Adipose tissue (tissue), 3 donors: Measurements from ENCODE around the gene LRRN2. TPM values are rescaled to one million over a fixed set of nuclear protein-coding genes. Genes with fewer than 3 reads are reported as not detected.
"Not testable (repeated sequence)": the region's sequence is repeated elsewhere in the genome, so short reads cannot be mapped to it uniquely, and the experiment has no call there.

Experiments
- H3K27ac ChIP-seq: one replicate; pipeline ENCODE4 v1.5.1; 2013; ENCODE audit warnings: low read depth, low read length
- WGBS, 3 donors: extraction: QIAGEN DNeasy Blood & Tissue Kit; methylation state at CpG; one replicate each; pipeline ENCODE4 v1.1.7; 2013; 5-methylcytosine and 5-hydroxymethylcytosine counted together
- polyA plus RNA-seq, 3 donors: library from polyadenylated mRNA; stranded (reverse); fragments of 200-250 nt; gene quantifications; one replicate each; pipeline ENCODE4 v1.2.3, GENCODE V29; 2013
- donor health status: healthy with polysubstance abuse.
- donor health status: Bipolar disorder and iron deficiency.
- donor health status: healthy.

Gene LRRN2
- polyA plus RNA-seq, 3 donors = 0.38 to 5.1 (median 3.1) TPM

DNA sequence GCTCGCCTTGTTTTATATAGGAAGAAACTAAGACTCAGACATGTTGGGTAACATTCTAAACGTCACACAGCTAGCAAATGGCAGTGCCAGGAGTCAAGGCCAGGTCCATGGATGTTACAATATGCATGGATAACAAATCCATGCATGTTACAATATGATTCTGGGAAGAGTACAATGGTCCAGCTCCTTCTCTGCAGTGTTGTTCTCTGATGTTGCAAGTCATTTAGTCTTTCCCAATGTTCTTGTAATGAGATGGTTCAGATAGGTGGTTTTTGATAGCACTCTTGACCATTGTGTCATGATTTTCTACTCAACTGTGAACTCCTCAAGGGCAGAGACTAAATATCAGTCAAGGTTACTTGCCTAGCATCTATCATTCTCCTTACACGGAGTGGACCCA is 15.7 kb upstream of the LRRN2 start:
- WGBS, 3 donors = 76 to 89% (median 87%) methylated on average over 3 of the region's 3 CpGs
- no peak overlapping the region for H3K27ac ChIP-seq

DNA sequence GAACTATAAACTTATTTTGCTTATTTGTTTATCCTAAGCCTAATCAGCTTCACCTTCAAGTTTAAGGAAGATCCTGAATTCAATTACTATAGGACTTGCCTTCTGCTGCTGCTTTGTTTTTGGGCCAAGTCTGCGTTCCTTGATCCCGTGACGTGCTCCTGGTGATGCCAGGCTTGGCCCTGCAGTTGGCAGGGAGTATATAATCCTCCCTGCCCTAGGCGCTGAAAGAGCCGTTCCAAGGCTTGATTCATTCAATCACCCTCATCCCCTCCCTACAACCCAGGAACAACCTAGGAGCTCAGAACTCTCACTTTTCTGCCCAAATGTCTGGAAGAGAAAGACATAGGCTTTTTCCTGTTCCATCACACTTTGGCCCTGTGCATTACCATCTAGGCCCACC is 12.4 kb upstream of the LRRN2 start:
- WGBS, 3 donors = 75 to 88% (median 76%) methylated on average over 5 of the region's 5 CpGs

DNA sequence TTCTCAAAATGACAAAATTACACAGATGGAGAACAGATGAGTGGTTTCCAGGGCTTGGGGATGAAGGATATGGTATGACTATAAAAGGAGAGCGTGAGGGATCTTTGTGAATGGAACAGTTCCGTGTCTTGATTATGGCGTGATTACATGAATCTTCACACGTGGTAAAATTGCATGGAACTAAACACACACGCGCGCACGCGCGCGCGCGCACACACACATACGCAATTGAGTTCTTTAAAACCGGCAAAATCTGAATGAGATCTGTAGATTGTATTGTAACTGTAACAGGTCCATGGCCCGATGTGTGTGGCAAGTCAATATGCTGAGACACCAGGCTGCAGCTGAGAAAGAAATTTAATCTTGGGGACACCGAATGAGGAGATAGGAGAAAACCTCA is 11.1 kb upstream of the LRRN2 start:
- WGBS, 3 donors = 87 to 91% (median 90%) methylated on average over 17 of the region's 17 CpGs
- no peak overlapping the region for H3K27ac ChIP-seq

More for the DNA sequence above, 12.4 kb upstream of the LRRN2 start:
- H3K27ac ChIP-seq = no peak overlapping the region

GRCh38 chr1:204695692-204696091 is 10.2 kb upstream of the LRRN2 start:
- WGBS, 3 donors = 74 to 87% (median 77%) methylated on average over 5 of the region's 5 CpGs

GRCh38 chr1:204694145-204694544 is 8.6 kb upstream of the LRRN2 start:
- 67 to 79% (median 70%) methylated on average over 7 of the region's 7 CpGs for WGBS, 3 donors
- no peak overlapping the region for H3K27ac ChIP-seq

More at GRCh38 chr1:204695692-204696091, 10.2 kb upstream of the LRRN2 start:
- no peak overlapping the region for H3K27ac ChIP-seq

- 62 to 70% (median 68%) methylated on average over 7 of the region's 7 CpGs for WGBS, 3 donors
- H3K27ac ChIP-seq = no peak overlapping the region
These were observed 7.4 kb upstream of the LRRN2 start for GRCh38 chr1:204692841-204693356.

GRCh38 chr1:204692325-204692840 is 6.8 kb upstream of the LRRN2 start:
- 63 to 83% (median 77%) methylated on average over 1 of the region's 1 CpG for WGBS, 3 donors

GRCh38 chr1:204691328-204691730 is 5.8 kb upstream of the LRRN2 start:
- 69 to 73% (median 72%) methylated on average over 6 of the region's 6 CpGs for WGBS, 3 donors
- not testable (repeated sequence) for H3K27ac ChIP-seq

More at GRCh38 chr1:204692325-204692840, 6.8 kb upstream of the LRRN2 start:
- no peak overlapping the region for H3K27ac ChIP-seq

GRCh38 chr1:204688776-204689175 is 3.2 kb upstream of the LRRN2 start:
- no peak overlapping the region for H3K27ac ChIP-seq
- 83 to 89% (median 88%) methylated on average over 2 of the region's 2 CpGs for WGBS, 3 donors

GRCh38 chr1:204688007-204688406 is 2.5 kb upstream of the LRRN2 start:
- WGBS, 3 donors = 84 to 92% (median 91%) methylated on average over 2 of the region's 2 CpGs
- H3K27ac ChIP-seq = no peak overlapping the region

GRCh38 chr1:204684571-204685235 is 835 bp downstream of the LRRN2 start:
- no peak overlapping the region for H3K27ac ChIP-seq
- 1 to 3% (median 3%) methylated on average over 31 to 42 of the region's 42 CpGs for WGBS, 3 donors

DNA sequence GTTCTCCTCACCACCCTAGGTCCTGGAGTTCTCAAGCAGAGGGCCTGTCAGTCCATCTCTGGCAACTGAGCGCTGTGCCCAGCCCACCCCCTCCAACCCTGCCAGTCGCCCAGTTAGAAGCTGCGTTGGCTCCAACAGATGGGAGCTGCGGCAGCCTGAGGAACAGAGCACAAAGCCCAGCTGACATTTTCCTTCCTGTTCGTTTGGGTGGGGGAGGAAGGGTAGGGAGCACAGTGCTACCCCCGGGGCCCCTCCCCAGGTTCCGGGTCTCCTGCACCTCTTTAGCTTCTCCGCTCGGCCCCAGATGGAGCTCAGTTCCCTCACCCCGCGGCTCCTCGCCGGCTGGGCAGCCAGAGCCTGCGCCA is 1.4 kb downstream of the LRRN2 start:
- 23 to 25% (median 23%) methylated on average over 14 of the region's 14 CpGs for WGBS, 3 donors
- no peak overlapping the region for H3K27ac ChIP-seq

GRCh38 chr1:204683284-204684205 is 2.0 kb downstream of the LRRN2 start:
- 54 to 77% (median 64%) methylated on average over 9 to 10 of the region's 10 CpGs for WGBS, 3 donors
- no peak overlapping the region for H3K27ac ChIP-seq

DNA sequence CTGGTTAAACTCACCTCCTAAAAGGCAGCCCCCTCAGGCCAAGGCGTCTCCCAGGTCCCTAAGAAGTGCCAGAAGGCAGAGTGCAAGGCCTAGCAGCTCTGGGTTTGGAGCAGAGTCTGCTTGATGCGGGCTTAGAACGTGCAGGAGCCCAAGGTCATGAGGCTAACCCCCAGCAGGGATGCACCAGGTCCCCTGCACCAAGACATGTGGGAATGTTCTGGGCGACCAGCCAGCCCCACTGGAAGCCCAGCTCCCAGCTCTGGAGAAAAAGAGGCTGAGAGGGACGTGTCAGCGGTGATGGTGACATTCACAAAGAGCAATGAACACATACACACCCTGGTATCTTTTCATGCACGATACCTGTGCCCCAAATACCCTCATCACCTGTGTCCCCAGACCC is 5.1 kb downstream of the LRRN2 start:
- 81 to 90% (median 89%) methylated on average over 7 of the region's 7 CpGs for WGBS, 3 donors
- H3K27ac ChIP-seq = no peak overlapping the region

DNA sequence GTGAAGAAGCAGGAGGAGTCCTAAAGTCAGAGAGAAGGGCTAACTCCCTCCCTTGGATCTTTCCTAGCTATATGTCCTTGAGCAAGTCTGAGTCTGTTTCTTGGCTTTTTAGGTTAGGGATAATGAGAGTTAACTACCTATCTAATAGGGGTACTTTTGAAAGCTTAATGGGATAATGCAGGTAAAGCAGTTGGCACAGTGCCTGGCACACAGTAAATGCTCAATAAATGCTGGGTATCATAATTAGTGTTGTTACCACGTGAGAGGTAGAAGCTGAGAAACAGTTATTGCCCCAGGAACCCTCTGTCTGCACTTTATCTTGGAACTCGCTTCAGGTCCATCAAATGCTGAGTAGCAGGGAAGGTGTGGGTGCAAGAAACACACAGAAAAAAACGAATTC is 5.5 kb downstream of the LRRN2 start:
- no peak overlapping the region for H3K27ac ChIP-seq
- WGBS, 3 donors = 63 to 73% (median 68%) methylated on average over 3 of the region's 3 CpGs

GRCh38 chr1:204678721-204679475 is 6.6 kb downstream of the LRRN2 start:
- 81 to 83% (median 82%) methylated on average over 7 of the region's 7 CpGs for WGBS, 3 donors
- H3K27ac ChIP-seq = no peak overlapping the region

DNA sequence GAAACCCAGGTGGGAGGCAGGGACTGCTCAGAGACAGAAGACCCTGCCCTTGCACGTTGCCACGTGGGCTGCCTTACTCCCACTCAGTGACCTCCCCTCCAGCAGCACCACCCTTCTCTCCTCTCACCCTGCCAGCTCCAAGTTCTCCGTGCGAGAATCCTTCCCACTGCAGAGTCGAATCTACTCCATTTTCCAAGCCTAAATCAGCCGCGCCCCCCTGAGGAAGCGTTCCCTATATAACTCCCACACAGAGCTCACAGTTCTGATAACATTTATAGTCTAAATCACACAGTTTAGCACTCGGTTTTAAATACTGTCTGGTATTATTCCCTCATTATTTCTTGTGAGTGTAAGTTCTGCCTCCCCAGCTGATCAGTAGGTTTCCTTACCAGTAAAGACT is 7.7 kb downstream of the LRRN2 start:
- H3K27ac ChIP-seq = no peak overlapping the region
- WGBS, 3 donors = 54 to 66% (median 60%) methylated on average over 9 of the region's 9 CpGs

GRCh38 chr1:204676043-204676442 is 9.5 kb downstream of the LRRN2 start:
- 81 to 88% (median 87%) methylated on average over 2 of the region's 2 CpGs for WGBS, 3 donors
- no peak overlapping the region for H3K27ac ChIP-seq
